ENCODE results near the gene PWP2.

PWP2 gene

GRCh38 chr21:44071359-44072104, 35.7 kb upstream of the PWP2 start:
- CTCF ChIA-PET, result interaction anchor here (0.6 to 1.5 kb wide), 6 partner anchors 9 to 669 kb away, joined by 3 to 5 read pairs (median 4); no protein-coding TSS in a partner anchor

GRCh38 chr21:44072111-44072510, 35.1 kb upstream of the PWP2 start:
- Histone ChIP-seq H3K36me3 (ENCODE audit: control insufficient read depth in 2 of 2, insufficient read depth in 1 of 2, low read length in 2 of 2) (peaks cover 31 to 66% of the 10 kb centered on the region in 2 experiments), H3K4me1 (ENCODE audit: control insufficient read depth, insufficient read depth, low read length) (no peaks in the 10 kb centered on the region), H3K27ac (ENCODE audit: extremely low read depth, low read depth, low read length) (no peak overlapping the region), H3K9me3 (ENCODE audit: control insufficient read depth, insufficient read depth, low read depth, low read length) (no peaks in the 10 kb centered on the region), H3K4me3 (ENCODE audit: low read depth, low read length) (no peak overlapping the region)
- ChIA-PET POLR2A (no interaction called here), CTCF (interaction anchor here (0.6 to 1.5 kb wide), 6 partner anchors 8 to 669 kb away, joined by 3 to 5 read pairs (median 4); no protein-coding TSS in a partner anchor)
- no peak for TF ChIP-seq GLI2 (tag by site-specific recombination; IDR thresholded peaks at IDR 0.05; ENCODE audit: borderline replicate concordance, low read depth)
- no peak for TF ChIP-seq OSR2 (tag by site-specific recombination; IDR thresholded peaks at IDR 0.05)
- TF ChIP-seq ZEB2 (tag by site-specific recombination; IDR thresholded peaks at IDR 0.05), result no peak
- TF ChIP-seq ZNF114 (tag by site-specific recombination; IDR thresholded peaks at IDR 0.05), result no peak
- no peak for TF ChIP-seq ZNF26 (tag by site-specific recombination; IDR thresholded peaks at IDR 0.05)
- TF ChIP-seq PRDM2 (tag by site-specific recombination; IDR thresholded peaks at IDR 0.05; ENCODE audit: borderline replicate concordance), result no peak
- TF ChIP-seq ZNF658 (tag by site-specific recombination; IDR thresholded peaks at IDR 0.05), result no peak
- TF ChIP-seq GFI1B (tag by site-specific recombination; IDR thresholded peaks at IDR 0.05), result no peak
- no peak for TF ChIP-seq REPIN1 (tag by site-specific recombination; IDR thresholded peaks at IDR 0.05; ENCODE audit: low read depth)
- TF ChIP-seq ATF2 (tag by site-specific recombination; IDR thresholded peaks at IDR 0.05; ENCODE audit: low read depth), result no peak
- TF ChIP-seq KLF8 (tag by site-specific recombination; IDR thresholded peaks at IDR 0.05), result no peak

More at GRCh38 chr21:44071359-44072104, 35.7 kb upstream of the PWP2 start:
- peaks cover 25 to 66% of the 10 kb centered on the region in 2 experiments for H3K36me3 ChIP-seq (ENCODE audit: control insufficient read depth in 2 of 2, insufficient read depth in 1 of 2, low read length in 2 of 2)
- TF ChIP-seq EGR2 (tag by site-specific recombination; IDR thresholded peaks at IDR 0.05; ENCODE audit: low read depth) (peak; percentile 68), ZNF23 (tag by site-specific recombination; IDR thresholded peaks at IDR 0.05; ENCODE audit: borderline replicate concordance) (no peak), MEIS1 (CRISPR knock-in tag; IDR thresholded peaks at IDR 0.05; ENCODE audit: borderline replicate concordance) (no peak), CTCF (tag by site-specific recombination; IDR thresholded peaks at IDR 0.05) (no peak), ZFHX2 (tag by site-specific recombination; conservative IDR thresholded peaks at IDR 0.05) (peak; percentile 12; the same call in 1 of the 2 replicates), IKZF3 (tag by site-specific recombination; IDR thresholded peaks at IDR 0.05) (no peak), TCF7L2 (IDR thresholded peaks at IDR 0.05; ENCODE audit: borderline replicate concordance, low read depth, low read length) (no peak), HIC1 (tag by site-specific recombination; IDR thresholded peaks at IDR 0.05) (no peak)
- no peak overlapping the region for H3K27ac ChIP-seq (ENCODE audit: extremely low read depth, low read depth, low read length)
- no peak overlapping the region for H3K4me3 ChIP-seq (ENCODE audit: low read depth, low read length)
- no peaks in the 10 kb centered on the region for H3K4me1 ChIP-seq (ENCODE audit: control insufficient read depth, insufficient read depth, low read length)
- POLR2A ChIA-PET, result no interaction called here
- no peaks in the 10 kb centered on the region for H3K9me3 ChIP-seq (ENCODE audit: control insufficient read depth, insufficient read depth, low read depth, low read length)

All from HEK293 (cell line).